ENCODE data around the gene KLB. TPM values are rescaled to one million over a fixed set of nuclear protein-coding genes. Genes with fewer than 3 reads are reported as not detected.
"Not testable (repeated sequence)": the region's sequence is repeated elsewhere in the genome, so short reads cannot be mapped to it uniquely, and the experiment has no call there.

Gene KLB
- total and polyA plus RNA-seq, 2 donors (not counting 1 experiment from before 2014, with no cell fraction given): 0.09 TPM; not detected in 1

DNA sequence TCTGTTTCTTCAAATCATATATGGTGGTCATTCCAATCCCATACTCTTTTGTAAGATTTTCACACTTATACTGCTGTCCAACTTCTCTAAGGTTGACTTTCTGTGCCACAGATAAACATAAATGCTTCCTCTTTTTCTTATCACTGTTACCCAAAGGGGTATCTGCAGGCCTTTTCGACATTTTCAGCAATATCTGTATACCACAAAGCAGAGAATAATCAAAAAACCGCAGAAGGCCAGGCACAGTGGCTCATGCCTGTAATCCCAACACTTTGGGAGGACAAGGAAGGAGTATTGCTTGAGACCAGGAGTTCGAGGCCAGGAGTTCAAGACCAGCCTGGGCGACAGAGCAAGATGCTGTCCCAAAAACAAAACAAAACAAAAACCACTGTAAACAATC is 37.4 kb upstream of the KLB start:
- H3K4me2 ChIP-seq (replicated peaks; ENCODE audit: low read depth, low read length, poor library complexity, severe bottlenecking): no peak overlapping the region

DNA sequence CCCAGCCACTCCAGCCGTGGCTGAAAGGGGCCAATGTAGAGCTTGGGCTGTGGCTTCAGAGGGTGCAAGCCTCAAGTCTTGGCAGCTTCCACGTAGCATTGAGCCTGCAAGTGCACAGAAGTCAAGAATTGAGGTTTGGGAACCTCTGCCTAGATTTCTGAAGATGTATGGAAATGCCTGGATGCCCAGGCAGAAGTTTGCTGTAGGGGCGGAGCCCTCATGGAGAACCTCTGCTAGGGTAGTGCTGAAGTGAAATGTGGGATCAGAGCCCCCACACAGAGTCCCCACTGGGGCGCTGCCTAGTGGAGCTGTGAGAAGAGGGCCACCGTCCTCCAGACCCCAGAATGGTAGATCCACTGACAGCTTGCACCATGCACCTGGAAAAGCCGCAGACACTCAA is 35.5 kb upstream of the KLB start:
- H3K27me3 ChIP-seq (replicated peaks in 1 of 4; ENCODE audit: control extremely low read depth in 1 of 4, control insufficient read depth in 3 of 4, insufficient read depth in 4 of 4, low read length in 3 of 4); H3K9me3 Mint-ChIP-seq (ENCODE audit: insufficient read depth); H3K4me1 ChIP-seq (ENCODE audit: control insufficient read depth in 2 of 2, insufficient read depth in 2 of 2, low read length in 2 of 2); POLR2A ChIA-PET; H3K9ac ChIP-seq (ENCODE audit: low read length); H3K4me2 ChIP-seq (replicated peaks; ENCODE audit: low read depth, low read length, poor library complexity, severe bottlenecking); H3K9me3 ChIP-seq (ENCODE audit: control extremely low read depth in 1 of 3, control insufficient read depth in 2 of 3, insufficient read depth in 1 of 3, low read length in 2 of 3); H3K36me3 ChIP-seq (replicated peaks in 1 of 2; ENCODE audit: control extremely low read depth in 1 of 2, control insufficient read depth in 1 of 2, extremely low read depth in 1 of 2, insufficient read depth in 2 of 2, low read length in 1 of 2); H3K27ac ChIP-seq (ENCODE audit: low read length in 2 of 2); ATAC-seq (ENCODE audit: low read depth); H3K4me3 ChIP-seq (ENCODE audit: control extremely low read depth in 1 of 5, extremely low read depth in 1 of 5, insufficient read depth in 1 of 5, low read depth in 2 of 5, low read length in 4 of 5); DNase-seq; H4K20me1 ChIP-seq (ENCODE audit: control insufficient read depth, insufficient read depth, low read length, poor library complexity, severe bottlenecking); H3K4me3 Mint-ChIP-seq; CTCF ChIA-PET; H3K79me2 ChIP-seq (ENCODE audit: control insufficient read depth, insufficient read depth, low read length); intact Hi-C loops (cut with micrococcal nuclease); H3K27me3 Mint-ChIP-seq; H3K27ac Mint-ChIP-seq; H3K4me1 Mint-ChIP-seq; H2AFZ ChIP-seq (ENCODE audit: insufficient read depth, low read depth, low read length, poor library complexity, severe bottlenecking): not testable (repeated sequence)
- WGBS (ENCODE audit: insufficient coverage): 93% methylated on average over 4 of the region's 6 CpGs

More for the DNA sequence above, 37.4 kb upstream of the KLB start:
- H3K27me3 ChIP-seq (replicated peaks in 1 of 4; ENCODE audit: control extremely low read depth in 1 of 4, control insufficient read depth in 3 of 4, insufficient read depth in 4 of 4, low read length in 3 of 4): no peaks in the 10 kb centered on the region
- H2AFZ ChIP-seq (ENCODE audit: insufficient read depth, low read depth, low read length, poor library complexity, severe bottlenecking): peak overlapping the region; percentile 46
- no peak overlapping the region for H3K27ac ChIP-seq (ENCODE audit: low read length in 2 of 2)
- WGBS (ENCODE audit: insufficient coverage): no CpG with 5 or more reads among the region's 4 CpGs
- no peak overlapping the region for H3K4me3 Mint-ChIP-seq
- H3K4me1 Mint-ChIP-seq: peaks cover 15% of the 10 kb centered on the region
- peaks cover 0 to 9% (median 4%) of the 10 kb centered on the region in 3 donors for H3K9me3 ChIP-seq (ENCODE audit: control extremely low read depth in 1 of 3, control insufficient read depth in 2 of 3, insufficient read depth in 1 of 3, low read length in 2 of 3)
- no peaks in the 10 kb centered on the region for H3K36me3 ChIP-seq (replicated peaks in 1 of 2; ENCODE audit: control extremely low read depth in 1 of 2, control insufficient read depth in 1 of 2, extremely low read depth in 1 of 2, insufficient read depth in 2 of 2, low read length in 1 of 2)
- no peak for DNase-seq
- no peak for ATAC-seq (ENCODE audit: low read depth)
- H3K27me3 Mint-ChIP-seq: no peaks in the 10 kb centered on the region
- ChIA-PET CTCF (no interaction called here), POLR2A (no interaction called here)
- H3K4me1 ChIP-seq (ENCODE audit: control insufficient read depth in 2 of 2, insufficient read depth in 2 of 2, low read length in 2 of 2): peaks cover 17 to 21% of the 10 kb centered on the region in 2 donors
- TF ChIP-seq EZH2 (IDR thresholded peaks at IDR 0.05; ENCODE audit: borderline replicate concordance, insufficient read depth, low read depth, low read length, poor library complexity, severe bottlenecking): no peak
- peaks cover 26% of the 10 kb centered on the region for H3K79me2 ChIP-seq (ENCODE audit: control insufficient read depth, insufficient read depth, low read length)
- intact Hi-C loops (cut with micrococcal nuclease): loop anchor here (5.0 to 10.0 kb wide), 5 partner anchors 266 to 1382 kb away; partner anchors contain the start of genes N4BP2, PDS5A, SMIM14 and TLR1
- H3K27ac Mint-ChIP-seq: no peak overlapping the region
- no peak overlapping the region for H3K9ac ChIP-seq (ENCODE audit: low read length)
- no peaks in the 10 kb centered on the region for H4K20me1 ChIP-seq (ENCODE audit: control insufficient read depth, insufficient read depth, low read length, poor library complexity, severe bottlenecking)
- no peaks in the 10 kb centered on the region for H3K9me3 Mint-ChIP-seq (ENCODE audit: insufficient read depth)
- no peak overlapping the region for H3K4me3 ChIP-seq (ENCODE audit: control extremely low read depth in 1 of 5, extremely low read depth in 1 of 5, insufficient read depth in 1 of 5, low read depth in 2 of 5, low read length in 4 of 5)

Measured in B cell (primary cell).